ENCODE measurements around the gene SYNGR4. TPM values are rescaled to one million over a fixed set of nuclear protein-coding genes. Genes with fewer than 3 reads are reported as not detected.
A peak's percentile ranks its signal among the peaks of the same experiment; 100 is the strongest.
"Not testable (repeated sequence)": the region's sequence is repeated elsewhere in the genome, so short reads cannot be mapped to it uniquely, and the experiment has no call there.

SYNGR4 gene, protein sequence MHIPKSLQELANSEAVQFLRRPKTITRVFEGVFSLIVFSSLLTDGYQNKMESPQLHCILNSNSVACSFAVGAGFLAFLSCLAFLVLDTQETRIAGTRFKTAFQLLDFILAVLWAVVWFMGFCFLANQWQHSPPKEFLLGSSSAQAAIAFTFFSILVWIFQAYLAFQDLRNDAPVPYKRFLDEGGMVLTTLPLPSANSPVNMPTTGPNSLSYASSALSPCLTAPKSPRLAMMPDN
- not detected for total RNA-seq
- long read RNA-seq, result 0 reads

DNA sequence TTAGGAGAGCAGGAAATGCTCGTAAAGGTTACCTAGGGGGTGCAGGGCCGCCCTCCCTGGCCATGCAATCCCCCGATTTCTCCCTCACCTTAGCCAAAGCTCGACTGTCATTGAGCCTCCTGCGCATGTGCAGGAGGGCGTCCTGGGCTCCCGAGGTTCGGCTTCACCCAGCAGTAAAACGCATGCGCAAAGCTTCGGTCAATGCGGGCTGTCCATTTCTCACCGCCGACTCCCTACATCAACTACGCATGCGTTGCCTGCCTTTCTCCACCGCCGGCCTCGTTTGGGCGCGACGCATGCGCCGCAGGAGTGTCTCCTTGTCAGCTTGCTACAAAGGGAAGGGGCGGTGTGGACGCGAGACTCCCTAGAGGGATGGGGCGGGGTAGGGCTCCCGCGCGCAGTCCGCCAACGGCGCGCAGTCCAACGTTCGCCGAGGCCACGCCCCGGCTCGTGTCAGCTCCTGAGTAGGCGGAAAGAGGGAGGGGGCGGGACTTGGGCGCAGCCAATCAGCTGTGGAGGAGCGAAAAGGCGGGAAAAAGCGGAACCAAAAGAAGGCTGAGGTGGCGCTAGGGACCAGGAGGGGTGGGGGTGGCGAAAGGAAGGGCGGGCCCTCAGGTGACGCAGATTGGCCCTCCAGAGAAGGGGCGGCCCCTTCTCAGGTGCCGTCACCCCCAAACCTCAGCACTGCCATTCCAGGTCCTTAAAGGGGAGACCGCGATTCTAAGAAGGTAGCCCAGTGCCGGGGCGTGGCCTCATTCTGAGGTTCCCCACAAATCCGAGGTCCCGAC is at the start of gene SYNGR4, which contains the start of gene TMEM143:
Gene SYNGR4 (plus strand): TSS at position 558 of the 788 bp plus-strand sequence. CDS start 1,476 bp downstream, outside the sequence.
Gene TMEM143 (minus strand): TSS at position 131 of the 788 bp plus-strand sequence. CDS start 20 bp downstream, at position 111.
- DNase-seq, result peak; percentile 99
- intact Hi-C loops (cut with DNase I), result no loop called here
- ATAC-seq (ENCODE audit: poor library complexity), result peak; percentile 94

DNA sequence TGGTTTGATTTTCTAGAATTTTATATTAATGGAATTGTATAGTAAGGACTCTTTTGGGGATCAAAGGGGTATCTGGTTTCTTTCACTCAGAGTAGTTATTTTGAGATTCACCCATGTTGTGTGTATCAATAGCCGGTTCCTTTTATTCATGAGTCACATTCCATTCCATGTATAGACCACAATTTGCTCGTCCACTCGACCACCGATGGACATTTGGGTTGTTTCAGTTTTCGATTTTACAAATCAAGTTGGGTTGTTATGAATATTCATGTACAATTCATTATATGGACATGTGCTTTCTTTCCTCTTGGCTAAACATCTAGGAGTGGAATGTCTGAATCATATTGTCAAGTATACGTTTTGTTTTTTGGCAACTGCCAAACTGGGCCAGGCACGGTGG is 48.5 kb upstream of the SYNGR4 start:
- DNase-seq (no peak), ATAC-seq (ENCODE audit: poor library complexity) (no peak)
- intact Hi-C loops (cut with DNase I), result loop anchor here (5.0 kb wide), 1 partner anchor 77 kb away; the partner anchor contains the start of genes GRIN2D and KDELR1

DNA sequence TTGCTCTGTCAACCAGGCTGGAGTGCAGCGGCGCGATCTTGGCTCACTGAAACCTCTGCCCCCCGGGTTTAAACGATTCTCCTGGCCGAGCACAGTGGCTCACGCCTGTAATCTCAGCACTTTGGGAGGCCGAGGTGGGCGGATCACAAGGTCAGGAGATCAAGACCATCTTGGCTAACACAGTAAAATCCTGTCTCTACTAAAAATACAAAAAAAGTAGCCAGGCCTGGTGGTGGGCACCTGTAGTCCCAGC is 46.5 kb upstream of the SYNGR4 start:
- not testable (repeated sequence) for DNase-seq; ATAC-seq (ENCODE audit: poor library complexity)
- intact Hi-C loops (cut with DNase I), result loop anchor here (5.0 kb wide), 1 partner anchor 75 kb away; the partner anchor contains the start of genes GRIN2D and KDELR1

DNA sequence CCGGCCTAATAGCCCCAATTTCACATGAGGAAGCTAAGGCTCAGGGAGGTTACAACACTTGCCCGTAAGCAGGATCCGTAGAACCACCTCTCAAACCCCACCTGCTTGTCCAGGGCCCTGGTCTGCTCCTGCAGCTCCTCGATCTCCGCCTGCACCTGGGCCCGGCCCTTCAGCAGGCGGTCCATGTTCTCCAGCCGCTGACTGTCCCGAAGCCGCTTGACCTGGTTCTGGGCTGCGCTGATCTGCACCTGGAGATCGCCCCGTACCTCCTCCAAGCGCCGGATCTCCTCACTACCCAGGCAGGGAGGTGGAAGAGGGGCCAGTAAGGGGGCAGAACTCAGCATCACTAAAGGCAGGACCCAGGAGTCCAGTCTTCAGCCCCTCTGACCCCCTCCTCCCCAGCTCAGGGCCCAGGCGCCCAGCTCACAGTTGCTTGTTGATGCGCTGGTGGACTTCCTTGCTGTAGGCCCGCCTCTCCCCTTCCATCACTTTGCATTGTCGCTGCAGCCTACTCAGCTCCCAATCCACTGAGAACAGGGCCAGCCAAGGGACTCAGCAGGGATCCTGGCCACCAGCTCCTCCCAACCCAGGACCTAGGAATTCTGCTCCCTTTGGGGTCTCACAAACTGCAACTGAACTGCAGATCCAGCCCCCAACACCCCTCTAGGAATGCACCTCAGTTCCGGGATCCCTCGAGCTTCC is 45.7 kb upstream of the SYNGR4 start:
- intact Hi-C loops (cut with DNase I), result loop anchor here (5.0 kb wide), 1 partner anchor 74 kb away; the partner anchor contains the start of genes GRIN2D and KDELR1
- no peak for DNase-seq

DNA sequence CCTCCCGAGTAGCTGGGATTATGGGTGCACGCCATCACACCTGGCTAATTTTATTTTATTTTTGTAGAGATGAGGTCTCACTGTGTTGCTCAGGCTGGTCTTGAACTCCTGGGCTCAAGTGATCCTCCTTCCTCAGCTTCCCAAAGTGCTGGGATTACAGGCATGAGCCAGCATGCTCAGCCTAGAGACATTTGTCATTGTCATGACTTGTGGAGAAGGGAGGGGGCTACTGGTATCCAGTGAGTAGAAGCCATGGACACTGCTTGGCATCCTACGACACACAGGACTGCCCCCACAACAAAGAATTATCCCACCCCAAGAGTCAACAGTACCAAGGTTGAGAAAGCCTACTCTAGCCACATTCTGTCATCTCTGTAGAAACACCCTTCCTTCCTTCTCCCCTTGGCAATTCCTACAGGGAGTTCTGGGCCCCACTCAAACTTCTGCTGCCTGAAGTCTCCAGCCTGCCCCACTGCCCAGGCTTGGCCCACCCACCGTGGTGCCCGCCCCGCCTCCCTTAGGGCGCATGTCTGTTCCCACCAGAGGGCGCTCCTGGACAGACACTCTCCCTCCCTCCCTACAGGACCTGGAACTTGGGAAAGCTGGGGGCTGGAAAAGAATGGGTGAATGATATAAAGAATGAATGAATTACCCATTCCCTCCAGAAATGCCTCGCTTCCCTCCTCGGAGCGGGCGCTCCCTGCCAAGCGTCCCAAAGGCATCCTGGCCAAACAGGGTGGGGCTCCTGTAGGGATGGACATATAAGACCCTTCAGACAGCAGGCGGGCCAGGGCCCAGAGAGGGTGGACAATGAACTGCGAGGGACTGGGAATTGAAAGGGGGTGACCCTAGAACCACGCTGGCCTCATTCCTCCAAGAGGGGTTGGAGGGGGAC is 44.3 kb upstream of the SYNGR4 start:
- peak; percentile 54 for ATAC-seq (ENCODE audit: poor library complexity)
- intact Hi-C loops (cut with DNase I), result loop anchor here (5.0 kb wide), 1 partner anchor 72 kb away; the partner anchor contains the start of genes GRIN2D and KDELR1

More for the DNA sequence above, 45.7 kb upstream of the SYNGR4 start:
- ATAC-seq (ENCODE audit: poor library complexity), result no peak

DNA sequence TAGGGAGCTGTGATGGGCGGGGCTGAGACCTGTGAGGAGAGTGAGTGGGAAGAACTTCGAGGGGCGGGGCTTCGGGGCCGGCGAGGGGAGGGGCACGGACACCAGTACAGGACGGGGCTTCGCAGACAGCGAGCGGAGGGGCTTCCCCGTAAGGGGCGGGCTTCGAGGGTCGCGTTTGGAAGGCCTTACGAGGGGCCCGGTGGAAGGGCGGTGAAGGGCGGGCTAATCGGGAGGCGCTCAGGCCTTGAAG is 42.9 kb upstream of the SYNGR4 start:
- DNase-seq (peak; percentile 98), ATAC-seq (ENCODE audit: poor library complexity) (peak; percentile 86)
- intact Hi-C loops (cut with DNase I), result no loop called here

More for the DNA sequence above, 44.3 kb upstream of the SYNGR4 start:
- peak; percentile 91 for DNase-seq

DNA sequence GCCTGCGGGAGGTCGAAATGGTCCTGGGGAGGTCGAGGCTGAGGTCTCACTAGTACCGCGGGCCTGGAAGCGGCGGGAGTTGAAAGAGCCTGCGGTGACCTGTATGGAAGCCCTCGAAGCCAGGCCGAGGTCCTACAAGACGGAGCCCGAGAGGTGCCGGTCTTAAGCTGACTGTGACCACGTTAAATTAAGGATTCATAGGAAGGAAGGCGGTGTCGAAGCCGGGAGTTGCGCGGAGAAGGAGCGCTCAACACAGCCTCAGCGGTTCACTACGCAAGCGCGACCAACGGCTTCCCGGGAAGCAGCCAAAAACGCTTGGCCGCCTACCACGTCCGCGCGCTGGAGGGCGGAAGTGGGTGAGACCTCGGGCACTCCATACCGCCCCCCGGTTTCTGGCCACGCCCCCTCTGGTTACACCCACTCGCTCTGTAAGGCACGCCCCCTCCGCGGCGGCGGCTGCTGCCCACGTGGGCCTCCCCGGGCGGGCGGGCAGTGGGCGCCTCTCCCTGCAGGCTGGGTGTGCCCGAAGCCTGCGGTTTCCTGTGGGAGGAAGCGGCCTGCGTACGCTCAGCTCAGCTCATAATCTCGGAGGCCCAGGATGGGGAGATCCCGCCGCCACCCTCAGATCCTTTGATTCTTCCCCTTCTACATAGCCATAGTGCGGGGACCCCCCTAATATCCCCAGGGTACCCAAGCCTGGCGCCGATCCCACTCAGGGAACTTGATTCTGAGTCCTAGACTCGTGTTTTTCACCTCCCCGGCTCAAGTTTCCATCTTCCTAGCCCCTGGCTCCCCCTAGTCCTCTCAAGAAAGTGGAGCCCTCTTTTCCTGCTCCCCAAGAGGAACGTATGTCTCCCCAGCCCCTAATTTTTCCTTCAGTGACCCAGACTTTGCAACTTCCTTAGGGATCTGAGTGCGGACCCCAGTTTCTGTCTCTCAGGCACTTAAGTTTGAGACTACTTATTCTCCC is 42.3 kb upstream of the SYNGR4 start:
- ATAC-seq (ENCODE audit: poor library complexity), result peak; percentile 90
- intact Hi-C loops (cut with DNase I), result no loop called here
- DNase-seq, result peak; percentile 100

DNA sequence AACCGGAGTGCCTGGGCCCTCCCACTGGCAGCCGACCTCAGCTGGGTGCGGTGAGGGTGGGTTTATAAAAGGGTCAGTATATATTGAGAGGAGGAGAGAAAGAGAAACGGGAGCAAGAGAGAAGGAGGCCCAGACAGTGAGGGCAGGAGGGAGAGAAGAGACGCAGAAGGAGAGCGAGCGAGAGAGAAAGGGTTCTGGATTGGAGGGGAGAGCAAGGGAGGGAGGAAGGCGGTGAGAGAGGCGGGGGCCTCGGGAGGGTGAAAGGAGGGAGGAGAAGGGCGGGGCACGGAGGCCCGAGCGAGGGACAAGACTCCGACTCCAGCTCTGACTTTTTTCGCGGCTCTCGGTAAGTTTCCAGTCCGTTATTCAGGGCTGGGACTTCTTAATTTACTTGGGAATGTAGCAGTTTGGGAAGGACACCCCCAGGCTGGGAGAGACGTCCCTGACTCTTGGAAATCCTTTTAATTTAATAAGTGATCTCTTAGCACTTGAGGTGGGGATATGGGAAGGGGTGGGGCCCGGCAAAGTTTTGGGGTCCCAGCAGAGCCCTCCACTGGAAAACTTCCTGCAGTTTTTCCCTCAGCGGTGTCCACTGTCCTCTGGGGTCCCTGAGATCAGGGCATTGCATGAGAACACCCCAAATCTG is 38.8 kb upstream of the SYNGR4 start, which contains the start of gene EMP3:
Gene EMP3 (plus strand): TSS at position 288 of the 646 bp plus-strand sequence. CDS start 1,293 bp downstream, outside the sequence.
- ATAC-seq (ENCODE audit: poor library complexity) (peak; percentile 30), DNase-seq (peak; percentile 88)
- intact Hi-C loops (cut with DNase I), result no loop called here

DNA sequence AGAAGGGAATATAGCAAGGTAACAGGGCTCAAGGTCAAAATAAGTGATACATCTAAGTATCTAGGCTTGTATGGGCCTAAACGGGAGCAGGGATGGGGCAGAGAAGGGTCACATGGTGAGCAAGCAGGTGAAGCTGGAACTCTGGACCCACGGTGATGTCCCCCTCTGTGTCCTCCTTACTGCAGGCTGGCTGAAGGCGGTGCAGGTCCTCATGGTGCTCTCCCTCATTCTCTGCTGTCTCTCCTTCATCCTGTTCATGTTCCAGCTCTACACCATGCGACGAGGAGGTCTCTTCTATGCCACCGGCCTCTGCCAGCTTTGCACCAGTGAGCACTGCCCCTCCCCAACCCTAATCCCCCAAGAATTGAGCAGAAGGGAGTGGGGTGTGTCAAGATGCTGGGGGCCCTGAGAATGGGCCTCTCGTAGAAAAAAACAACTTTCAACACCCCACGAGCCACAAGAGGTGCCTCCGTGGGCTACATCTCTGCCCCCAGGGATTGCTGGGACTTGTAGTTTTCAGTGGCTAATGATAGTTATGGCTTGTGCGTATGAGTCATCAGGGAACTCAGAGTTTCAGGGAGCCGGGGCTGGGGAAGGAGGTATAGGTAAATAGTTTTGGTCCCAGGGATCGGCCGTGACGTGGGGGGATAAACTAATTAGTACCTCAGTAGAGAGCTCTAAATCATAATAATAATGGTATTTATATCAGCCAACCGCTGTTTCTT is 34.8 kb upstream of the SYNGR4 start:
- intact Hi-C loops (cut with DNase I), result no loop called here
- ATAC-seq (ENCODE audit: poor library complexity) (no peak), DNase-seq (no peak)

DNA sequence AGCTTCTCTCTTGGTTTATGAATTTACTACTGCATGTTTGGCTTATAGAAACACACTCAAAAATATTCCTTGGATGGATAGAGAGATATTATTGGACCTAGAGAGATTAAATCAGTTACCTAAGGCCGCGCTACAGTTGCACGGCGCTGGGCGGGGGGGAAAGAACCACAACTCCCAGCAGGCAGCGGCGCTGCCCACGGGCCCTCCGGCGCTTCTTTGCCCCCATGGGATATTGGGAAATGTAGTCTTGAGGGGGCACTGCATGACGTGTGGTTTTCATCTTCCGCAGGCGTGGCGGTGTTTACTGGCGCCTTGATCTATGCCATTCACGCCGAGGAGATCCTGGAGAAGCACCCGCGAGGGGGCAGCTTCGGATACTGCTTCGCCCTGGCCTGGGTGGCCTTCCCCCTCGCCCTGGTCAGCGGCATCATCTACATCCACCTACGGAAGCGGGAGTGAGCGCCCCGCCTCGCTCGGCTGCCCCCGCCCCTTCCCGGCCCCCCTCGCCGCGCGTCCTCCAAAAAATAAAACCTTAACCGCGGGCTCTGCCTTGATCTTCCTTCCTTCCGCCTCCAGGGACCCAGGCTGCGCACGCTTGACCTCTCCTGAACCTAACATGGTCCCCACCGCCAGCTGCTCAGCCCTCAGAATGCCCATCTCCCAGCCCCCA is 34.0 kb upstream of the SYNGR4 start:
- ATAC-seq (ENCODE audit: poor library complexity), result peak; percentile 59
- intact Hi-C loops (cut with DNase I), result no loop called here
- DNase-seq, result peak; percentile 83

DNA sequence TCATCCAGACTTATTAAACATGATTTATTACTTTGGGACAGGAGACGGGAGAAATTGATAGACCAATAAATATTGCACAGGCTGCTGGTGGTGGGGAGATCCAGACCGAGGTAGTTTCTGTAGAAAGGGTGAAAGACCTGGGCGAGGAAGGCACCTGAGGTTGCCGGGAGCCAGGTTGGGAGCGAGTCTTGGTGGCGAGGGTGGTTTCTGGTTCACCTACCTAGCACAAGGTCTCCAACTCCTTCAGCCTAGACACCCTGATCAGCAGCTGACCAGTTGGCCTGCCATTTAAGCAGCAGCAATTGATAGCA is 31.9 kb upstream of the SYNGR4 start:
- DNase-seq (no peak), ATAC-seq (ENCODE audit: poor library complexity) (no peak)
- intact Hi-C loops (cut with DNase I), result no loop called here

DNA sequence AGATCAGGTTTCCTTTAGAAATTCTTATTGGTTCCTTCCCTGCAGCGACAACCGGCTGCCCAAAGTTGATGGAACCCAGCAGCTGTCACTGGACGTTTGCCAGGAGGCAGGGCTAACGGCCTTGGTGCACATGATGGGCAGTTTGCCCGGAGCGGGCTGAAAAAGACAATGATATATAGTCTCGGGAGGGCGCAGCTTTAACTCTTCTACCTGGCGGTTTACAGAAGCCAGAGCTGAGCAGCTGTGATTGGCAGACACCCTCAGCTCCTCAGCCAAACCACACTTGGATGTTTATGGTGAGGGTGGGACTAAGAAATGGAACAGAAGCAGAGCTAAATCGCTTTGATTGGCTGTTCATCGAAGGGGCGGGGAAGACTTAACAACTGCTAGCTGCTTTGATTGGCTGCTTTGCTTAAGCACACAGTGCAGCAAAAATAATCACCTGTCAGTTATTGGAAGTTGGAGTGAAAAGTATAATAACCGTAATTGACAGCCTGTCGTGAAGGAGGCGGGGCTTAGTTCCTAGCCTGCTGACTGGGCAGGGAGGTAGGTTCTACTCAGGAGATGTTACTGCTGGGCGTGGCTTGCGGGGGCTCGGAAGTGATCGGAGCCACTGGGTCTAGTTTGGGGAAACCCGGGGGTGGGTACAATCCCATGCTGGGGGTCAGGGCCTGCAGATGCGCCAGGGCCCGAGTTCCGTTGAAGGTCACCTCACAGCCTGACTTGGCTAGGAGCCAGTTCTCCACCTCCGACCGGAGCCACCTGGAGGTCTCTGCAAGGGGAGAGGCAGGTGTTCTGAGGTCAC is 31.3 kb upstream of the SYNGR4 start:
- DNase-seq (peak; percentile 93), ATAC-seq (ENCODE audit: poor library complexity) (peak; percentile 82)
- intact Hi-C loops (cut with DNase I), result no loop called here

DNA sequence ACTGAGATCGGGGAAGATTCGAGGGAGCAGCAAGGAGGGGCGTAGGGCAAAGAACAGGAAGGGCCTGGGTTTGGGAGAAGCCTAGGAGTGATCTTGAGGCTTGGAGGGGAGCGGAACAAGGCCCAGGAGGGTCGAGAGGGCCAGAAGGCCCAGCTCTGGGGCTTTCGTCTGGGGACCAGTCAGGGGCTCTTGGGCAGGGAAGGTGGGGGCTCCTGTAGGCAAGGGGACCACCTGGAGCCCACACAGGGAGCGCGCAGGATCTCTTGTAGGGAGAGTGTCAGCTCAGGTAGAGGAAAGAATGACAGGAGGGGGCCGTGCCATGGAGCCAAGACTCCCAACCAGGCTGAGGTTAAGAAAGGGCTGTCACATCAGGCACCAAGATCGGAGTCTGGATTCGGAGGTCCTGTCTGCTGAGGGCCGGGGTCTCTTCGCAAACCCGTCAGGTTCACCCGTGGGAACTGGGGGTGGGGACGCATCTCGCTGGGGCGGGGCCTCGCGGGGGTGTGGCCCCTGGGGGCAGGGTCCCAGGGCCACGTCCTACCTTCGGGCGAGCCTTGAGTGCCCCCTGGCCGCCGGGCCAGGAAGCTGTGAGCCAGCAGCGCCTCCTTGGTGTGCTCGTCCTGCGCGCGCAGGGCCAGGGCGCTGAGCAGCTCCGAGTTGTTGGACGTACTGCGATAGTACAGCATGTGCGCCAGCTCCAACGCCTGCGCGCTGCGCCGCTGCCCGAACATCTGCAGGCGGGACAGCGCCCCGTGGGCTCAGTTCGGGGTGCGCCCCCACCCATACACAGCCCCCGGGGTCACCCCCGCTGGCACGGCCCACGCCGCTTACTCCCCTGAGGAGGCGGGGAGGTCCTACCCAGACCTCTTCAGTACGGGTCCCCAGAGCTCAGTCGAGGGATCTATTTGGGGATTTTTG is 30.4 kb upstream of the SYNGR4 start:
- intact Hi-C loops (cut with DNase I), result no loop called here
- peak; percentile 96 for DNase-seq
- peak; percentile 81 for ATAC-seq (ENCODE audit: poor library complexity)

DNA sequence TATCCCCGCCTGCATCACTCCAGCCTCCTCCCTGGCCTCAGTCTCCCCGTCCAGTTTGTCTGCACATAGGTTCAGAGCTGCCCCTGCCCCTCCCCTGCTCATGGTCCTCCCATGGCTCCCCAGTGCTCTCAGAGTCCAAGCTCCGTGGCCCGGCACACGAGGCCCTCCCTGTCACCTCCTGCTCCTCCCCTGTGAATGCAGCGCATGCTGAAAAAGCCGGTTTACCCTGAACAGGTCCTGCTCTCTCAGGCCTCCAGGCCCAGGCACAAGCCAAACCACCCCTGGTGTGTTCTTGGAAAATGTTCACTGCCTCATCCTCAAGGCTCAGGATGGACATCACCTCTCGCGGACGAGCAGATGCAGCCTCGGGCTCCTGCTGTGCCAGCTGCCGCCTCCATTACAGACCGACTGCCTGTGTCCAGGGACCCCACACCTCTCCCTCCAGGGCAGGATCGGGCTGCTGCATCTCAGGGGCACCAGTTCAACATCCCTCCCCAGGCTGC is 25.9 kb upstream of the SYNGR4 start:
- no peak for ATAC-seq (ENCODE audit: poor library complexity)
- intact Hi-C loops (cut with DNase I), result no loop called here
- no peak for DNase-seq
